SK-N-SH (cell line): Measurements from ENCODE around the gene ZNF182. TPM values are rescaled to one million over a fixed set of nuclear protein-coding genes. Genes with fewer than 3 reads are reported as not detected.

Experiments
- CTCF ChIA-PET: fragments of 300-600, 350-600 bp; formaldehyde crosslinking; extraction: SDS; loops from one replicate; lab custom pipeline; 2021; lab: Yijun Ruan, JAX
- POLR2A ChIA-PET: fragments of 350-600 bp; sonication (Branson Sonifier 250); formaldehyde crosslinking; extraction: SDS; loops from one replicate; lab custom pipeline; 2020; ENCODE audit warnings: antibody characterized with exemption, inconsistent platforms; lab: Yijun Ruan, JAX
- DNase-seq: peaks from one replicate; pipeline ENCODE4 v3.0.0; 2012
- H2AFZ ChIP-seq: fragments of 200-600 bp; sonication (generic); 2 replicates; pipeline ENCODE4 v1.8.1; 2016; ENCODE audit warnings: antibody characterized with exemption, mild to moderate bottlenecking, low read depth
- H3F3A ChIP-seq: fragments of 200-600 bp; sonication (generic); replicated peaks from 2 replicates; pipeline ENCODE3; 2016; ENCODE audit warnings: antibody characterized with exemption, mild to moderate bottlenecking; ENCODE audit not compliant: insufficient read depth
- H3K27ac ChIP-seq, 2 experiments: fragments of 200-500 bp in 1 of 2; fragments of 200-600 bp in 1 of 2; sonication (Bioruptor generic) in 1 of 2; sonication (generic), shearing (Covaris generic) in 1 of 2; 2 replicates each; pipeline versions ENCODE4 v1.5.1 to v1.6.1; 2014 to 2016; ENCODE audit warnings: low read depth in 2 of 2, inconsistent platforms in 1 of 2, low read length in 1 of 2, mild to moderate bottlenecking in 1 of 2, mixed read lengths in 1 of 2
- H3K27me3 ChIP-seq: fragments of 200-600 bp; sonication (generic), shearing (Covaris generic); 2 replicates; pipeline ENCODE4 v1.6.1; 2016; ENCODE audit warnings: mixed run types; ENCODE audit not compliant: insufficient read depth
- H3K36me3 ChIP-seq, 2 experiments: fragments of 200-500 bp in 1 of 2; fragments of 200-600 bp in 1 of 2; sonication (Bioruptor generic) in 1 of 2; sonication (generic) in 1 of 2; replicated peaks in 1 of 2; 2 replicates each; pipeline versions ENCODE3 to v1.5.1; 2014 to 2016; ENCODE audit warnings: low read length in 1 of 2, mild to moderate bottlenecking in 1 of 2; ENCODE audit not compliant: insufficient read depth in 2 of 2, control insufficient read depth in 1 of 2
- H3K4me1 ChIP-seq, 2 experiments: fragments of 200-500 bp in 1 of 2; fragments of 200-600 bp in 1 of 2; sonication (Bioruptor generic) in 1 of 2; sonication (generic), shearing (Covaris generic) in 1 of 2; 2 replicates each; pipeline versions ENCODE4 v1.5.1 to v1.6.1; 2014 to 2016; ENCODE audit warnings: low read depth in 1 of 2, low read length in 1 of 2, mixed run types in 1 of 2; ENCODE audit not compliant: insufficient read depth in 2 of 2, control insufficient read depth in 1 of 2
- H3K4me2 ChIP-seq: fragments of 200-600 bp; sonication (generic), shearing (Covaris generic); 2 replicates; pipeline ENCODE4 v1.6.1; 2017; ENCODE audit warnings: mixed run types
- H3K4me3 ChIP-seq, 2 experiments: fragments of 200-500 bp in 1 of 2; fragments of 200-600 bp in 1 of 2; sonication (Bioruptor generic) in 1 of 2; sonication (generic), shearing (Covaris generic) in 1 of 2; 2 replicates each; pipeline versions ENCODE4 v1.5.1 to v1.8.1; 2014 to 2016; ENCODE audit warnings: low read depth in 2 of 2, inconsistent platforms in 1 of 2, low read length in 1 of 2, mild to moderate bottlenecking in 1 of 2, mixed read lengths in 1 of 2, moderate library complexity in 1 of 2
- H3K79me2 ChIP-seq: fragments of 200-600 bp; sonication (generic); 2 replicates; pipeline ENCODE4 v1.8.1; 2017; ENCODE audit warnings: mild to moderate bottlenecking; ENCODE audit not compliant: insufficient read depth
- H3K9ac ChIP-seq: fragments of 200-600 bp; sonication (generic); 2 replicates; pipeline ENCODE4 v1.6.1; 2017; ENCODE audit warnings: mixed run types
- H3K9me2 ChIP-seq: fragments of 200-600 bp; sonication (generic); 2 replicates; pipeline ENCODE4 v1.6.1; 2017; ENCODE audit warnings: mixed run types
- H3K9me3 ChIP-seq: fragments of 200-600 bp; sonication (generic); 2 replicates; pipeline ENCODE4 v1.6.1; 2017; ENCODE audit warnings: mixed run types, mild to moderate bottlenecking, moderate library complexity
- H4K20me1 ChIP-seq: fragments of 200-600 bp; sonication (generic); 2 replicates; pipeline ENCODE4 v1.6.1; 2017; ENCODE audit warnings: mild to moderate bottlenecking, mixed run types; ENCODE audit not compliant: insufficient read depth
- CTCF ChIP-seq: fragments of 200-600 bp; sonication (generic); IDR thresholded peaks from 2 replicates; pipeline ENCODE4 v1.6.1; 2017; ENCODE audit warnings: antibody characterized with exemption, mild to moderate bottlenecking, moderate library complexity
- FOXM1 ChIP-seq: IDR thresholded peaks from 2 replicates; pipeline ENCODE4 v1.4.0; 2012; ENCODE audit warnings: low read depth, mild to moderate bottlenecking
- IRF3 ChIP-seq: fragments of 150-350 bp; IDR thresholded peaks from 2 replicates; pipeline ENCODE4 v1.6.1; 2016; ENCODE audit warnings: mild to moderate bottlenecking, low read depth, low read length
- MXI1 ChIP-seq: IDR thresholded peaks from 2 replicates; pipeline ENCODE4 v1.6.1; 2012; ENCODE audit warnings: mild to moderate bottlenecking, low read depth, low read length, improper control_type of control experiment
- PBX3 ChIP-seq: IDR thresholded peaks from 2 replicates; pipeline ENCODE4; 2012
- RAD21 ChIP-seq: IDR thresholded peaks from 2 replicates; pipeline ENCODE4 v1.6.1; 2012; ENCODE audit warnings: mild to moderate bottlenecking, low read length
- RCOR1 ChIP-seq: fragments of 150-350 bp; IDR thresholded peaks from 2 replicates; pipeline ENCODE4 v1.6.1; 2017; ENCODE audit warnings: antibody characterized with exemption, low read length
- REST ChIP-seq: IDR thresholded peaks from 2 replicates; pipeline ENCODE4 v1.6.1; 2012; ENCODE audit warnings: mild to moderate bottlenecking, low read depth, low read length, moderate library complexity
- SMC3 ChIP-seq: IDR thresholded peaks from 2 replicates; pipeline ENCODE4 v1.6.1; 2012; ENCODE audit warnings: low read depth, low read length, improper control_type of control experiment
- YY1 ChIP-seq: IDR thresholded peaks from 2 replicates; pipeline ENCODE4 v1.4.0; 2012; ENCODE audit warnings: low read depth, mild to moderate bottlenecking
- ZBTB33 ChIP-seq: IDR thresholded peaks from 2 replicates; pipeline ENCODE4 v1.4.0; 2012; ENCODE audit warnings: low read depth, borderline replicate concordance
- WGBS: methylation state at CpG from one replicate; pipeline ENCODE4 v1.1.6; 2017; ENCODE audit warnings: low lambda C conversion rate; 5-methylcytosine and 5-hydroxymethylcytosine counted together
- polyA plus RNA-seq, 3 experiments: library from polyadenylated mRNA; depleted of rRNA; stranded (reverse); fragments of >200 nt; gene quantifications; 2 replicates each; pipeline ENCODE4 v1.2.3, GENCODE V29; 2012

ZNF182 gene
- polyA plus RNA-seq, 1 of the 3 experiments (the other 2 are of a cell fraction) = 2.1 TPM

GRCh38 chrX:48025561-48025960 is 21.8 kb upstream of the ZNF182 start:
- ChIA-PET CTCF (interaction anchor here (0.6 to 4.0 kb wide), 14 partner anchors 21 to 218 kb away, joined by 3 to 28 read pairs (median 6); no protein-coding TSS in a partner anchor), POLR2A (no interaction called here)
- no peak overlapping the region for H3K9ac ChIP-seq
- no peaks in the 10 kb centered on the region for H3F3A ChIP-seq
- H2AFZ ChIP-seq = peak overlapping the region; percentile 56; the same call in 1 of the 2 replicates
- H3K36me3 ChIP-seq = no peaks in the 10 kb centered on the region
- no peak overlapping the region for H3K27ac ChIP-seq
- no peaks in the 10 kb centered on the region for H3K9me3 ChIP-seq
- peak; percentile 82 for TF ChIP-seq CTCF
- peak; percentile 54 for TF ChIP-seq SMC3
- no peak for TF ChIP-seq YY1
- TF ChIP-seq RAD21 = peak; percentile 72
- peaks cover 0 to 3% of the 10 kb centered on the region in 2 experiments; a peak in 2 of 4 replicates for H3K4me1 ChIP-seq
- H3K4me3 ChIP-seq = no peak overlapping the region
- H3K79me2 ChIP-seq = no peaks in the 10 kb centered on the region
- 1% methylated on average over 7 of the region's 7 CpGs for WGBS
- DNase-seq = peak; percentile 55
- no peak overlapping the region for H3K4me2 ChIP-seq
- H3K9me2 ChIP-seq = no peaks in the 10 kb centered on the region
- no peaks in the 10 kb centered on the region for H4K20me1 ChIP-seq
- H3K27me3 ChIP-seq = no peaks in the 10 kb centered on the region; the same call in 1 of the 2 replicates

- H3K9ac ChIP-seq = no peak overlapping the region
- no peak for DNase-seq
- TF ChIP-seq ZBTB33 (no peak), PBX3 (no peak), IRF3 (no peak), RAD21 (no peak), MXI1 (no peak), REST (no peak), RCOR1 (no peak), FOXM1 (no peak), CTCF (no peak)
- TF ChIP-seq, all 33 proteins: peak for 0
- H3K27me3 ChIP-seq = no peaks in the 10 kb centered on the region
- no peak overlapping the region for H3K4me3 ChIP-seq
- H3K36me3 ChIP-seq = no peaks in the 10 kb centered on the region
- H3K4me2 ChIP-seq = no peak overlapping the region
- H3K79me2 ChIP-seq = no peaks in the 10 kb centered on the region
- H3K27ac ChIP-seq = no peak overlapping the region
- H3K9me3 ChIP-seq = no peaks in the 10 kb centered on the region
- no peaks in the 10 kb centered on the region for H4K20me1 ChIP-seq
- H3K9me2 ChIP-seq = no peaks in the 10 kb centered on the region
- peaks cover 0 to 5% of the 10 kb centered on the region in 2 experiments; a peak in 2 of 4 replicates for H3K4me1 ChIP-seq
- H3F3A ChIP-seq = no peaks in the 10 kb centered on the region
- no peak overlapping the region for H2AFZ ChIP-seq
- ChIA-PET CTCF (interaction anchor here (1.6 kb wide), 1 partner anchor 190 kb away, joined by 5 read pairs; no protein-coding TSS in a partner anchor), POLR2A (no interaction called here)
- WGBS = 56% methylated on average over 3 of the region's 3 CpGs
Observed at GRCh38 chrX:48022738-48023137, 18.9 kb upstream of the ZNF182 start.
